Gastrocnemius medialis (tissue), 4 donors: ENCODE measurements around the gene RFNG. TPM values are rescaled to one million over a fixed set of nuclear protein-coding genes. Genes with fewer than 3 reads are reported as not detected.

Experiments
- ATAC-seq, 2 donors: fragments of 150-250 bp; one replicate each; pipeline ENCODE4 v1.9.1; 2016
- DNase-seq, 2 donors: peaks; one replicate each; pipeline ENCODE4 v3.0.0-alpha.2; 2019
- H3K27ac ChIP-seq, 4 donors: fragments of 200-600 bp; sonication (generic); 1 replicate in 1 of 4; 2 replicates in 3 of 4; pipeline ENCODE4 v1.5.1; 2016 to 2018; ENCODE audit warnings: mild to moderate bottlenecking in 2 of 4, moderate library complexity in 1 of 4
- H3K27me3 ChIP-seq, 3 donors: fragments of 200-600 bp; sonication (generic) in 2 of 3; 1 replicate in 1 of 3; 2 replicates in 2 of 3; pipeline versions ENCODE4 v1.5.1 to v1.6.0; 2016 to 2019; ENCODE audit warnings: mild to moderate bottlenecking in 1 of 3, moderate library complexity in 1 of 3
- H3K36me3 ChIP-seq, 2 donors: fragments of 200-600 bp; sonication (generic) in 1 of 2; one replicate each; pipeline ENCODE4 v1.5.1; 2017 to 2018
- H3K4me1 ChIP-seq, 2 donors: fragments of 200-600 bp; sonication (generic) in 1 of 2; one replicate each; pipeline ENCODE4 v1.5.1; 2016 to 2017; ENCODE audit warnings: mild to moderate bottlenecking in 2 of 2
- H3K4me3 ChIP-seq, 4 donors: fragments of 200-600 bp; sonication (generic) in 3 of 4; 1 replicate in 1 of 4; 2 replicates in 3 of 4; pipeline ENCODE4 v1.5.1; 2016 to 2019; ENCODE audit warnings: mild to moderate bottlenecking in 2 of 4
- H3K9me3 ChIP-seq, 3 donors: fragments of 200-600 bp; sonication (generic) in 2 of 3; 1 replicate in 1 of 3; 2 replicates in 2 of 3; pipeline ENCODE4 v1.5.1; 2016 to 2019
- POLR2A ChIP-seq, 2 donors: fragments of 450-650 bp; IDR thresholded peaks; one replicate each; pipeline ENCODE4 v1.6.1; 2017; ENCODE audit warnings: antibody characterized with exemption in 2 of 2, mild to moderate bottlenecking in 2 of 2, moderate library complexity in 2 of 2
- in situ Hi-C, 4 donors: fragments of 200-750 bp; cut with MboI; loops; one replicate each; pipeline versions ENCODE4 v1.15.0 to v1.8.0; 2017; ENCODE audit warnings: low sequenced_read_pairs in 4 of 4
- intact Hi-C: fragments of 100-400 bp; cut with DNase I; formaldehyde crosslinking; loops from one replicate; pipeline ENCODE4 v1.15.1; 2023; ENCODE audit warnings: low total_unique reads
- total RNA-seq, 4 donors: library from RNA; depleted of rRNA; stranded (reverse); fragments of >200 nt; gene quantifications; one replicate each; pipeline versions ENCODE4 v1.1.0 to v1.2.3, GENCODE V29; 2016
- TF ChIP-seq, protein P1 (sequence below), 5 experiments: fragments of 450-650 bp in 3 of 5; fragments of 200-600 bp in 2 of 5; sonication (generic) in 2 of 5; IDR thresholded peaks in 4 of 5; conservative IDR thresholded peaks in 1 of 5; 1 replicate in 4 of 5; 2 replicates in 1 of 5; pipeline ENCODE4 v1.5.1; 2016 to 2019; ENCODE audit warnings: antibody characterized with exemption in 5 of 5, mild to moderate bottlenecking in 3 of 5, moderate library complexity in 3 of 5

The RFNG gene
- total RNA-seq, 4 donors from 2014 or later: 29.6 to 64.9 (median 49.1) TPM

DNA sequence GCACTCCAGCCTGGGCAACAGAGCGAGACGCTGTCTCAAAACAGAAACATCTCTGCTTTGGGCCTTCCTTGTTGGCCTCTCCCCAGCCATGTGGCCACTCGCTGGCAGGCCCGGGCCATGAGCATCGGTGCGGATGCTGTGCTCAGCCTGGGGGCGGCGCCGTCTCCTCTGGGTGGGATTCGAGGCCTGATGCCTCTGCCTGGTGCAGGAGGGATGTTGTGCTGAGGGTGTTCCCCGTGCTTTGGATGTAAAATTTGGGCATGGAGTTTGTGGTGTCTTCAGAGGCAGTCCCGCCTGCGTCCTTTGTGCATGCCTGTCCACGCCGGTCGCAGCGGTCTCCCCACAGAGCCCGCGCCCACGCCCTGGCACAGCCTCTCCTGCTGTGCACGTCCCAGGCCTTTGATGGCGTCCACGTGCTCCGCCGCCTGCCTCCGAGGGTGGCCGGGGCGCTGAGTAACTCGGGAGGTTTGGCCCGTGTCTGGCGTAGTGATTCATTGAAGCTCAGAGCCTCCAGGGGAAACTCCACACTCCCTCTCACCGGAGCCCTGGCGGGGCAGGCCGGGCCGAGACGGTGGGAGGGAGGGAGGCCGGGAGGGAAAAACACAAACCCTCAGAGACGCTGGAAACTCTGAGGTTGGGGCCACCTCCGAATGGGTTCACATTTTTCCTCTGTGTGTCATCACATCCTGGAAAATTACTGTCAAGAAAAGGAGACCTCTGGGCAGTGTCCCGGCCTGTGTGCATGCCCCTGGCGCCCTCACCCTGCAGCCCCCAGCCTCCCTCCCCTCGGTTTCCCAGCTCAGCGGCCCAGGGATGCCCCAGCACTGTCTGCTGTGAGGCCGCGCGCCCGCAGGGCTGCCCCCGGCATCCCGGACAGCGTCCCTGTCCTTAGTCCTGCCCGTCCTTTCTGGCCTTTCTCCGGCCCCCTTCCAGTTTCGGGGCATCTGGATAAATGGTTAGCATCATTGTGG is 47.9 kb downstream of the RFNG start:
- H3K36me3 ChIP-seq: no peaks in the 10 kb centered on the region
- intact Hi-C loops (loop anchor here (1.0 to 10.0 kb wide), 2 partner anchors 35 to 71 kb away; no protein-coding TSS in a partner anchor), in situ Hi-C loops (no loop called here)
- peaks cover 35 to 63% of the 10 kb centered on the region in 2 donors for H3K4me1 ChIP-seq
- no peak for TF ChIP-seq POLR2A (IDR thresholded peaks at IDR 0.05)
- TF ChIP-seq, protein P1, sequence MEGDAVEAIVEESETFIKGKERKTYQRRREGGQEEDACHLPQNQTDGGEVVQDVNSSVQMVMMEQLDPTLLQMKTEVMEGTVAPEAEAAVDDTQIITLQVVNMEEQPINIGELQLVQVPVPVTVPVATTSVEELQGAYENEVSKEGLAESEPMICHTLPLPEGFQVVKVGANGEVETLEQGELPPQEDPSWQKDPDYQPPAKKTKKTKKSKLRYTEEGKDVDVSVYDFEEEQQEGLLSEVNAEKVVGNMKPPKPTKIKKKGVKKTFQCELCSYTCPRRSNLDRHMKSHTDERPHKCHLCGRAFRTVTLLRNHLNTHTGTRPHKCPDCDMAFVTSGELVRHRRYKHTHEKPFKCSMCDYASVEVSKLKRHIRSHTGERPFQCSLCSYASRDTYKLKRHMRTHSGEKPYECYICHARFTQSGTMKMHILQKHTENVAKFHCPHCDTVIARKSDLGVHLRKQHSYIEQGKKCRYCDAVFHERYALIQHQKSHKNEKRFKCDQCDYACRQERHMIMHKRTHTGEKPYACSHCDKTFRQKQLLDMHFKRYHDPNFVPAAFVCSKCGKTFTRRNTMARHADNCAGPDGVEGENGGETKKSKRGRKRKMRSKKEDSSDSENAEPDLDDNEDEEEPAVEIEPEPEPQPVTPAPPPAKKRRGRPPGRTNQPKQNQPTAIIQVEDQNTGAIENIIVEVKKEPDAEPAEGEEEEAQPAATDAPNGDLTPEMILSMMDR (IDR thresholded peaks at IDR 0.05 in 4 of 5, conservative IDR thresholded peaks at IDR 0.05 in 1 of 5): no peak
- H3K9me3 ChIP-seq: no peaks in the 10 kb centered on the region
- DNase-seq (peak; percentile 48 to 71), ATAC-seq (peak; percentile 71 to 72)
- H3K4me3 ChIP-seq: peak overlapping the region in 1 of 4 donors; percentile 13
- peak overlapping the region; percentile 7 to 58 (median 44) for H3K27ac ChIP-seq
- no peaks in the 10 kb centered on the region for H3K27me3 ChIP-seq

DNA sequence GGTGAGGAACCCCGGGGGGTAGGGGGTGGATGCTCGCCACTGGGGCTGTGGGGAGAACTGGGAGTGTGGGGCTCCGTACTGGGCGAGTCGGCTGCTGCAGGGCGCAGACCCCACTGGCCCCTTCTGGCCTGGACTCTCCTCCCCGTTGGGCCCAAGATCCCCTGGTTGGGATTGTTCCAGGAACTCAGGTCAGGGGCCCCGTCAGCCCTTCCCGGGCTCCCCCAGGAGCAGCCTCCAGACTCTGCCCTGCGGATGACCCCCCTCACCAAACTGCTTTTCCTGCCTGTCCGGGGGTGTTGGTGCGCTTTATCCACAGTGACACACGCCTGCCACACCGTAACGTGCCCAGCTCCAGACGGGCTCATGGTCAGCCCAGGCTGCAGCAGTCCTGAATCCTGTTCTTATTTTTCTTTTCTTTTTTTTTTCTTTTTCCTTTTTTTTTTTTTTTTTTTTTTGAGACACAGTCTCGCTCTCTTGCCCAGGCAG is 50.0 kb downstream of the RFNG start:
- H3K9me3 ChIP-seq: no peaks in the 10 kb centered on the region
- TF ChIP-seq, protein P1 (IDR thresholded peaks at IDR 0.05 in 4 of 5, conservative IDR thresholded peaks at IDR 0.05 in 1 of 5): no peak
- TF ChIP-seq POLR2A (IDR thresholded peaks at IDR 0.05): no peak
- peaks cover 0 to 1% of the 10 kb centered on the region in 2 donors for H3K36me3 ChIP-seq
- ATAC-seq: no peak
- peaks cover 35 to 73% of the 10 kb centered on the region in 2 donors for H3K4me1 ChIP-seq
- in situ Hi-C loops: no loop called here
- no peak overlapping the region for H3K4me3 ChIP-seq
- DNase-seq: no peak
- intact Hi-C loops: loop anchor here (10.0 kb wide), 1 partner anchor 73 kb away; no protein-coding TSS in a partner anchor
- peak overlapping the region in 2 of 4 donors; percentile 26 to 72 for H3K27ac ChIP-seq
- no peaks in the 10 kb centered on the region for H3K27me3 ChIP-seq

DNA sequence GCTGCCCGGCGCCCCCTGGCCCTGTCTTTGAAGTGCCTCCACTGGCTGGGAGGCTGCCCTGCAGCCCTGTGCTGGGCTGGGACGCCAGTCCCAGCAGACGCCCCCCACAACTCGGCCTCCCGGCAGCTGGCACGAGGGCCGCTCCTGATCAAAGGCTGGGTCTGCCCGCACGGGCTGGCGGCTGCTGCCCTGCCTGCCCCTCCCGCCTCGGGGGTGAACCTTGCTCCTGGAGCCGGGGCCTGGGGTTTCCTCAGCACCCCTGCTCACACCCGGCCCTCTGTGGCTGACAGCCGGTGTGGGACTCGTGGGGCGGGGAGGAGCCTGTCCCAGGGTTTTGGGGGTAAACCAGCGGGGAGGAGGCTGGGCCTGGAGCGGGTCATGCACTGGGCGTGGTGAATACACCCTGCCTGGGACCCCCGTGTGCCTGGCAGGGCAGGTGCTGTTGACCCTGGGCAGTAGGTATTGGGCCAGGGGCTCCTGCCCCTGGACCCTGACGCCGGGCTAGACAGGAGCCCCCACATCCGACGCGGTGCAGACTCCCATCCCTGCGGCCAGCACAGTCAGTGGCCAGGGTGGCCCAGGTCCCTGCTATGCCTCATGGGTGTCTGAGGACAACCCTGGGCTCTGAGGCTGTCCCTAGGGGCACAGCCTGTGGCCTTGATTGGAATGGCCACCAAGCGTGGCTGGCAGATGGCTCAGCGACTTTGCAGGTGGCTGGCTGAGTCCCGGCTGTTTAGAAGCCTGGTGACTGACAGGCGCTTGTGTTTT is 50.6 kb downstream of the RFNG start:
- peak overlapping the region in 3 of 4 donors; percentile 26 to 72 (median 31) for H3K27ac ChIP-seq
- TF ChIP-seq, protein P1 (IDR thresholded peaks at IDR 0.05 in 4 of 5, conservative IDR thresholded peaks at IDR 0.05 in 1 of 5): no peak
- no peak for TF ChIP-seq POLR2A (IDR thresholded peaks at IDR 0.05)
- DNase-seq (peak in 1 of 2 donors; percentile 69), ATAC-seq (peak; percentile 49 to 58)
- H3K4me1 ChIP-seq: peaks cover 35 to 68% of the 10 kb centered on the region in 2 donors
- no peaks in the 10 kb centered on the region for H3K27me3 ChIP-seq
- intact Hi-C loops (loop anchor here (10.0 kb wide), 1 partner anchor 74 kb away; no protein-coding TSS in a partner anchor), in situ Hi-C loops (no loop called here)
- peaks cover 0 to 4% of the 10 kb centered on the region in 2 donors for H3K36me3 ChIP-seq
- H3K4me3 ChIP-seq: no peak overlapping the region
- H3K9me3 ChIP-seq: no peaks in the 10 kb centered on the region

DNA sequence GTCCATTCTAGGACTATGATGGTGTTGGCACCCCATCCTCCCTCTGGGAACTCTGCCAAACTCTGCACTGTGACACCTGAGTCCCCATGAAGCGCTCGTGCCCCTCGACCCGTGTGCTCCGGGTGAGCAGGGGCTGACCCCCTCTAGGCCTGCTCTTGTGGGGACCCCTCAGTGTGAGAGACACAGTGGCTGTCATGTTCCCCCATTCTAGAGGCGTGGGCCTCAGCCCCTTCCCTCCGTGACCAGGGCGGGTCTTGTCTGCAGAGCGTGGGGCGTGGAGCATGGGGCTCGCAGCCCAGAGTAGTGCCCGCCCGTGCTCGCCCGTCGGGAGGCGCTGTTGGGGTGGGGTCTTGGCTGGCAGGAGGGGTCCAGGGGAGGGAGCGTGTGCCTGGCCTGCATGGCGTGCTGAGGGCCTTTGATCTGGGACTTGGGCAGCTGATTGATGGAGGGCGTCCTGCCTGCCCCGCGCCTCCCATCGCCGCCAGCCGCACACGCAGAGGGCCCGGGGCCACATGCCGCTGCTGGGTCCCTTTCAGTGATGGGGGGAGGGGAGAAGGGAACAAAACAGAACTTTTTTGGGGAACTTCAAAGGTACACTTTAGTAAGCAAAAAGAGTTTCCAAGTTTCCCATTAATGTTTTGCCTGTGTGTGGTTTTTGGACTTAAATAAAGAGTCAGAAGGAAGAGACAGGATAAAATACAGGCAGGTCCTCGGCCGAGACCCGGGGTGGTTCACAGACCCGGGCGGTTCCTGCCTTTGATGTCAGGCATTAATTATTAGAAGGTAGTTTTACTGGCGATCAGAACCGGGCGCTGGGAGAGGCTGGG is 51.4 kb downstream of the RFNG start:
- TF ChIP-seq, protein P1 (IDR thresholded peaks at IDR 0.05 in 4 of 5, conservative IDR thresholded peaks at IDR 0.05 in 1 of 5): no peak
- no peak for TF ChIP-seq POLR2A (IDR thresholded peaks at IDR 0.05)
- Histone ChIP-seq H3K9me3 (no peaks in the 10 kb centered on the region), H3K36me3 (peaks cover 0 to 4% of the 10 kb centered on the region in 2 donors), H3K27ac (peak overlapping the region in 2 of 4 donors; percentile 31 to 72), H3K4me1 (peaks cover 35 to 67% of the 10 kb centered on the region in 2 donors), H3K27me3 (no peaks in the 10 kb centered on the region), H3K4me3 (no peak overlapping the region)
- in situ Hi-C loops: no loop called here
- intact Hi-C loops: loop anchor here (10.0 kb wide), 1 partner anchor 75 kb away; no protein-coding TSS in a partner anchor
- ATAC-seq (no peak), DNase-seq (no peak)
